Endothelial cell (in vitro differentiated cells): ENCODE data around the gene COPS7A. TPM values are rescaled to one million over a fixed set of nuclear protein-coding genes. Genes with fewer than 3 reads are reported as not detected.

ENCODE experiments used
- DNase-seq: peaks from one replicate; pipeline ENCODE4 v3.0.0; 2021; ENCODE audit warnings: low spot score
- H3K27ac Mint-ChIP-seq: one replicate; pipeline ENCODE4 v1.8.0; 2021; ENCODE audit warnings: mixed read lengths, inconsistent platforms; ENCODE audit not compliant: unreplicated experiment
- H3K27me3 Mint-ChIP-seq: one replicate; pipeline ENCODE4 v1.8.0; 2021; ENCODE audit warnings: mild to moderate bottlenecking, moderate library complexity, mixed read lengths, inconsistent platforms; ENCODE audit not compliant: unreplicated experiment
- H3K36me3 Mint-ChIP-seq: one replicate; pipeline ENCODE4 v1.8.0; 2021; ENCODE audit warnings: mild to moderate bottlenecking, low read depth, mixed read lengths, inconsistent platforms; ENCODE audit not compliant: unreplicated experiment
- H3K4me1 Mint-ChIP-seq: one replicate; pipeline ENCODE4 v1.8.0; 2021; ENCODE audit warnings: mild to moderate bottlenecking, mixed read lengths, inconsistent platforms; ENCODE audit not compliant: unreplicated experiment
- H3K4me3 Mint-ChIP-seq: one replicate; pipeline ENCODE4 v1.8.0; 2021; ENCODE audit warnings: mild to moderate bottlenecking, mixed read lengths, inconsistent platforms; ENCODE audit not compliant: unreplicated experiment
- H3K9me3 Mint-ChIP-seq: one replicate; pipeline ENCODE4 v1.8.0; 2021; ENCODE audit warnings: mixed read lengths, inconsistent platforms; ENCODE audit not compliant: unreplicated experiment
- CTCF ChIP-seq: fragments of 200-600 bp; sonication (generic); IDR thresholded peaks from one replicate; pipeline ENCODE4 v1.5.0; 2021; ENCODE audit warnings: antibody characterized with exemption; ENCODE audit not compliant: unreplicated experiment
- total RNA-seq: library from RNA; stranded (reverse); fragmentation: NEBNext Ultra II Directional; extraction: Animal tissue kit (Norgen Biotek cat#: 25700); gene quantifications from one replicate; pipeline ENCODE4 v1.2.1, GENCODE V29; 2021; ENCODE audit not compliant: unreplicated experiment

The COPS7A gene
- total RNA-seq, 1 donor from 2014 or later = 25.1 TPM

DNA sequence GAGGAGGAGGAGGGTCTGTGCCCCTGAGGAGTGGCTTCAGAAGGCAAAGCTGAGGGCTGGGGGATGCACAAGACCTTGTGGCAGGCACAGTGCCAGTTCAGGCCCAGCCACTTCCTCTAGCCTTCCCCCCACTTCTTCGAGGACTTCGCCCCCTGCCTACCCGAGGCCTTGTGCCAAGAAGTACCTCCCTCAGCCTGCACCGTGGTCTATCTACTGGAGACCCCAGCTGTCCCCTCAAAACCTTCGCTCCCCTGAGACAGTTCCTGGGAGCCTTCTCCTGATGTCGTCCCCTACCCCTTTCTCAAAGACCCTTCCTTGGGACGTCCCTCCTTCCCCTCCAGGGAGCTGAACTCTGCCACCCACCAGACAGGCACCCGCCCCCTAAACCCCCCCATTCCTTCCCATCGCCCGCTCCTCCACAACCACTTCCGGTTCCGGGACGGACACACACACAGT lies 35.3 kb upstream of the COPS7A start:
- H3K9me3 Mint-ChIP-seq = no peaks in the 10 kb centered on the region
- H3K4me3 Mint-ChIP-seq = peak overlapping the region; percentile 98
- no peak for TF ChIP-seq CTCF
- H3K36me3 Mint-ChIP-seq = peaks cover 20% of the 10 kb centered on the region
- H3K27me3 Mint-ChIP-seq = peaks cover 15% of the 10 kb centered on the region
- H3K4me1 Mint-ChIP-seq = peaks cover 54% of the 10 kb centered on the region
- peak overlapping the region; percentile 99 for H3K27ac Mint-ChIP-seq
- DNase-seq = peak; percentile 28

DNA sequence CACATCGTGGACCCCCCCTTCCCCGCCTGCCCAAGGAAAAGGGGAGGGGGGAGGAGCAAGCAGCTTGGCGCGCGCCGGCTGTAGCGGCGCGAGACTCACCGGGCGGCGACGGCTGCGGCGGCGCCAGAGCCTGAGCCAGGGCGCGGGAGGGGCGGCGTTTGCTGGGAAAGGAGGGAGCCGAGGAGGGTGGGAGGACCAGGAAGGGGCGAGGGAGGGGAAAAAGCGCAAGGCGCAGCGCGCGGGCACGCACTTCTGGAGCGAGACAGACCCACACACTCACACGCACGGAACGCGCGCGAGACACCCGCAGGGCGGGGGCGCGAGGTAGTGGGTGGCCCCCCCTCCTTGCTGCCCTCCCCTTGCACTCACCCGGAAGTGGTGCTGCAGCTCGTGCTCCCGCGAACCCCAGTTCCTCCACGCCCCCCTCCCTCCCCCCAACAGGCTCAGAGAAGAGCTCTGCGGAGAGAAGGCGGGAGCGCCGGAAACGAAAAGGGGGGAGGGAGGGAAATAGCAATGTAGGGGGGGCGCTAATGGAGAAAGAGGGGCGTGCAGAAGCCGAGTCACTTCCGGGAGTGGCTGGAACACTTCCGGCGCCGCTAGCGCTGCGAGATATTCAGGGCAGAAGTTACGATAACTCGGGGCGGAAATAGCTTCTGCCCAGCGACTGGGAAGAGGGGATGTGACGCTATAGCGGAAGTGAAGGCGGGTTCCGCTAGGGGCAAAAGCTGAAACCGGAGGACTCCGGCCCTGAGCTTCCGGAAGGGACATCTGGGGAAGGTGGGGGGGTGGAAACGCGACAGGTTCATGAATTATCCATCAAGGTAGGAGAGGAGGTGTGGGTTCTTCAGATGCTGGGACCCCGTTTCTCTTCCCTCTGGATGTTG lies 34.6 kb upstream of the COPS7A start, which contains the start of gene ZNF384:
ZNF384 (minus strand) TSS at position 377 of the 884 bp plus-strand sequence. CDS start 9,855 bp downstream, outside the sequence.
- Mint-ChIP-seq H3K9me3 (no peaks in the 10 kb centered on the region), H3K27me3 (peaks cover 18% of the 10 kb centered on the region), H3K27ac (peak within 1 kb of the TSS; percentile 99), H3K36me3 (peaks cover 25% of the 10 kb centered on the region), H3K4me1 (peaks cover 57% of the 10 kb centered on the region), H3K4me3 (peak within 1 kb of the TSS; percentile 98)
- DNase-seq = peak; percentile 88
- no peak for TF ChIP-seq CTCF

GRCh38 chr12:6691473-6691872 lies 32.4 kb upstream of the COPS7A start:
- peaks cover 18% of the 10 kb centered on the region for H3K27me3 Mint-ChIP-seq
- H3K4me1 Mint-ChIP-seq = peaks cover 49% of the 10 kb centered on the region
- peaks cover 28% of the 10 kb centered on the region for H3K36me3 Mint-ChIP-seq
- TF ChIP-seq CTCF = no peak
- no peak for DNase-seq
- no peak overlapping the region for H3K4me3 Mint-ChIP-seq
- H3K27ac Mint-ChIP-seq = peak overlapping the region; percentile 67
- H3K9me3 Mint-ChIP-seq = no peaks in the 10 kb centered on the region

GRCh38 chr12:6692888-6693287 lies 31.0 kb upstream of the COPS7A start:
- Mint-ChIP-seq H3K4me1 (peaks cover 35% of the 10 kb centered on the region), H3K36me3 (peaks cover 29% of the 10 kb centered on the region), H3K27ac (peak overlapping the region; percentile 57), H3K9me3 (no peaks in the 10 kb centered on the region), H3K4me3 (peak overlapping the region; percentile 71), H3K27me3 (peaks cover 19% of the 10 kb centered on the region)
- no peak for DNase-seq
- TF ChIP-seq CTCF = no peak

DNA sequence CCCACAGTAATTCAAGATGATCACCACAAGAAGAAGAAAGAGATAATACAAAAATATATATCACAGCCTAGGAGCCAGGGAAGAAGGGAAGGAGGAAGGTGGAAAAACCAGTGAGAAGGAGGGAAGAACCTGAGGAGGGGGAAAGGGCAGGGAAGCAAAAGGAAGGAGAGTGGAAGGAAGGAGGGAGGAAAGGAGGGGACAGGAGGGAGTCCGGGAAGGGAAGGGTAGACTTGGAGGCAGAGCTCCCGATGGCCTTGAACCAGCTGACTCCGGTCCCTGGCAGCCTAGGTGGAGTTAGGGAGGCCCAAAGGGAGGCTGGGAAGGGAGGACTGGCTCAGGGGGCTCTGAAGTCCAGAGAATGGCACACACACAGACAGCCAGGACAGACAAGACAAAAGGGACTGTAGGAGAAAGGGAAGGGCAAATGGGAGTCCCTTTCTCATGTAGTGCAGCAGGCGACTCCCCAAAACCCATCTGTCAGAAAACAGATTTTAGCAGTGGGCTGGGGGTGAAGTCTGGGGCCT lies 30.0 kb upstream of the COPS7A start:
- Mint-ChIP-seq H3K27me3 (peaks cover 18% of the 10 kb centered on the region), H3K36me3 (peaks cover 29% of the 10 kb centered on the region), H3K4me3 (no peak overlapping the region), H3K9me3 (no peaks in the 10 kb centered on the region), H3K4me1 (peaks cover 27% of the 10 kb centered on the region), H3K27ac (no peak overlapping the region)
- TF ChIP-seq CTCF = no peak
- DNase-seq = no peak
